GM12878 (cell line): ENCODE measurements around the gene LSM6.

Experiments
- TF ChIP-seq, protein P1 (sequence below), 3 experiments: IDR thresholded peaks in 2 of 3; conservative IDR thresholded peaks in 1 of 3; 2 replicates each; pipeline ENCODE4 v1.5.1; 2011; ENCODE audit warnings: low read depth in 3 of 3, low read length in 3 of 3, mild to moderate bottlenecking in 3 of 3, control low read depth in 2 of 3, moderate library complexity in 2 of 3, inconsistent platforms in 1 of 3, mixed read lengths in 1 of 3; ENCODE audit not compliant: control insufficient read depth in 2 of 3, insufficient read depth in 1 of 3; ENCODE audit errors: extremely low read depth in 1 of 3
- TF ChIP-seq, protein P2 (sequence below): fragments of 450-650 bp; IDR thresholded peaks from 2 replicates; pipeline ENCODE4 v1.6.1; 2017; ENCODE audit warnings: low read depth, mild to moderate bottlenecking, moderate library complexity

DNA sequence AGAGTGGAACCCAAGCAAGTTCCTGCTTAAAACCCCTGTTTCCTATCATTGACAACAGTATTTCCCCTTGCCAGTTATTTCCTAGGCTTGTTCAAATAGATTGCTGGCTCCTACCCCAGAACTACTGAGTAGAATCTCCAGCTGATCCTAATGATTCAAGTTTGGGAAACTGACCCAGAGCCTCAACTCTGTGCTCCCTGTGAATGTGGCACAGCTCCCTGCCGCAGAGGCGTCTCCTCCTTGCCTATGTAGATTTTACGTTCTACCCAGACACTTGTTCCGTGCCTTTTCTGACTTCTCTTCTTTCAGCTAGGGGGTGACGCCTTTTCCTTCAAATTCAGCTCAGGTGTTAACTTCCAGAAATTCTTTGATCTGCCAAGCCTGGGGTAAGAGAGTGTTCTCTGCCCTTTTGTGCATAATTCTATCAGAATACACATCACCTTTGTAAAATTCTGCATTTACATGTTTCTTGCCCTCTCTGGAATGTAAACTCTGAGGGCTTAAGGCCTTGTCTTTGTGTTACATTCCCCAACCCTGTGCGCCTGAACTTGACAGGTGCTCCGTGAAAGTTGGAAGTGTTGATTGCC is 4.4 kb downstream of the LSM6 start:
- TF ChIP-seq, protein P1, sequence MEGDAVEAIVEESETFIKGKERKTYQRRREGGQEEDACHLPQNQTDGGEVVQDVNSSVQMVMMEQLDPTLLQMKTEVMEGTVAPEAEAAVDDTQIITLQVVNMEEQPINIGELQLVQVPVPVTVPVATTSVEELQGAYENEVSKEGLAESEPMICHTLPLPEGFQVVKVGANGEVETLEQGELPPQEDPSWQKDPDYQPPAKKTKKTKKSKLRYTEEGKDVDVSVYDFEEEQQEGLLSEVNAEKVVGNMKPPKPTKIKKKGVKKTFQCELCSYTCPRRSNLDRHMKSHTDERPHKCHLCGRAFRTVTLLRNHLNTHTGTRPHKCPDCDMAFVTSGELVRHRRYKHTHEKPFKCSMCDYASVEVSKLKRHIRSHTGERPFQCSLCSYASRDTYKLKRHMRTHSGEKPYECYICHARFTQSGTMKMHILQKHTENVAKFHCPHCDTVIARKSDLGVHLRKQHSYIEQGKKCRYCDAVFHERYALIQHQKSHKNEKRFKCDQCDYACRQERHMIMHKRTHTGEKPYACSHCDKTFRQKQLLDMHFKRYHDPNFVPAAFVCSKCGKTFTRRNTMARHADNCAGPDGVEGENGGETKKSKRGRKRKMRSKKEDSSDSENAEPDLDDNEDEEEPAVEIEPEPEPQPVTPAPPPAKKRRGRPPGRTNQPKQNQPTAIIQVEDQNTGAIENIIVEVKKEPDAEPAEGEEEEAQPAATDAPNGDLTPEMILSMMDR (IDR thresholded peaks at IDR 0.05 in 2 of 3, conservative IDR thresholded peaks at IDR 0.05 in 1 of 3; ENCODE audit: control insufficient read depth in 2 of 3, extremely low read depth in 1 of 3, insufficient read depth in 1 of 3, low read depth in 3 of 3, low read length in 3 of 3) = no peak
- TF ChIP-seq, protein P2, sequence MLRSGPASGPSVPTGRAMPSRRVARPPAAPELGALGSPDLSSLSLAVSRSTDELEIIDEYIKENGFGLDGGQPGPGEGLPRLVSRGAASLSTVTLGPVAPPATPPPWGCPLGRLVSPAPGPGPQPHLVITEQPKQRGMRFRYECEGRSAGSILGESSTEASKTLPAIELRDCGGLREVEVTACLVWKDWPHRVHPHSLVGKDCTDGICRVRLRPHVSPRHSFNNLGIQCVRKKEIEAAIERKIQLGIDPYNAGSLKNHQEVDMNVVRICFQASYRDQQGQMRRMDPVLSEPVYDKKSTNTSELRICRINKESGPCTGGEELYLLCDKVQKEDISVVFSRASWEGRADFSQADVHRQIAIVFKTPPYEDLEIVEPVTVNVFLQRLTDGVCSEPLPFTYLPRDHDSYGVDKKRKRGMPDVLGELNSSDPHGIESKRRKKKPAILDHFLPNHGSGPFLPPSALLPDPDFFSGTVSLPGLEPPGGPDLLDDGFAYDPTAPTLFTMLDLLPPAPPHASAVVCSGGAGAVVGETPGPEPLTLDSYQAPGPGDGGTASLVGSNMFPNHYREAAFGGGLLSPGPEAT = no peak
